NCI-H82 treated with DMSO at 0.1 percent for 48 hours (cell line): ENCODE measurements around the gene NIN.

ENCODE experiments used
- DNase-seq: peaks from one replicate; lab custom pipeline; 2025; ENCODE audit not compliant: unreplicated experiment; lab: John Stamatoyannopoulos, UW

NIN gene

GRCh38 chr14:50795142-50795541 lies 35.8 kb downstream of the NIN start:
- peak; percentile 68 for DNase-seq

GRCh38 chr14:50794068-50794645 lies 36.8 kb downstream of the NIN start:
- no peak for DNase-seq

- DNase-seq, result no peak
Measured at GRCh38 chr14:50792634-50793068, 38.3 kb downstream of the NIN start.

GRCh38 chr14:50792051-50792477 lies 38.9 kb downstream of the NIN start:
- no peak for DNase-seq

GRCh38 chr14:50791201-50791600 lies 39.8 kb downstream of the NIN start:
- DNase-seq, result no peak

GRCh38 chr14:50790589-50790988 lies 40.4 kb downstream of the NIN start:
- no peak for DNase-seq

- DNase-seq, result no peak
Measured at GRCh38 chr14:50786751-50787464, 44.1 kb downstream of the NIN start.

- DNase-seq, result no peak
Measured at GRCh38 chr14:50785457-50786063, 45.4 kb downstream of the NIN start.

- peak; percentile 39 for DNase-seq
Measured at GRCh38 chr14:50784683-50785456, 46.1 kb downstream of the NIN start.

- no peak for DNase-seq
Measured at GRCh38 chr14:50783563-50783962, 47.4 kb downstream of the NIN start.

- no peak for DNase-seq
Measured at GRCh38 chr14:50780393-50780792, 50.6 kb downstream of the NIN start.

GRCh38 chr14:50778721-50779483 lies 52.1 kb downstream of the NIN start:
- no peak for DNase-seq

- no peak for DNase-seq
Measured at GRCh38 chr14:50776522-50776921, 54.4 kb downstream of the NIN start.

GRCh38 chr14:50775357-50775756 lies 55.6 kb downstream of the NIN start:
- DNase-seq, result no peak

- DNase-seq, result no peak
Measured at GRCh38 chr14:50774542-50775267, 56.3 kb downstream of the NIN start.

GRCh38 chr14:50773632-50774541 lies 57.1 kb downstream of the NIN start:
- no peak for DNase-seq

GRCh38 chr14:50772412-50772811 lies 58.5 kb downstream of the NIN start:
- no peak for DNase-seq

GRCh38 chr14:50770586-50770985 lies 60.4 kb downstream of the NIN start:
- DNase-seq, result no peak

GRCh38 chr14:50769863-50770500 lies 61.0 kb downstream of the NIN start:
- DNase-seq, result no peak
